Cerebellar cortex (tissue), 1 donor: ENCODE data around the gene C1QA.
"Not testable (repeated sequence)": the region's sequence is repeated elsewhere in the genome, so short reads cannot be mapped to it uniquely, and the experiment has no call there.

Experiments
- DNase-seq: peaks from one replicate; pipeline ENCODE4 v3.0.0-alpha.2; 2015; ENCODE audit warnings: low spot score

The C1QA gene

GRCh38 chr1:22641247-22641646 is 4.8 kb downstream of the C1QA start:
- no peak for DNase-seq

GRCh38 chr1:22641906-22642636 is 5.6 kb downstream of the C1QA start:
- DNase-seq, result peak; percentile 48

- DNase-seq, result no peak
Observed at GRCh38 chr1:22643381-22643780, 7.0 kb downstream of the C1QA start, which contains the start of gene C1QC. Gene C1QC (plus strand): TSS chr1:22643633. CDS start chr1:22644024, 391 bp downstream.

- DNase-seq, result no peak
Observed at GRCh38 chr1:22643928-22644327, 7.5 kb downstream of the C1QA start.

- DNase-seq, result no peak
Observed at GRCh38 chr1:22645931-22646330, 9.5 kb downstream of the C1QA start.

GRCh38 chr1:22646384-22646783 is 10.0 kb downstream of the C1QA start:
- DNase-seq, result no peak

GRCh38 chr1:22650089-22650693 is 13.8 kb downstream of the C1QA start:
- no peak for DNase-seq

- no peak for DNase-seq
Observed at GRCh38 chr1:22651941-22652856, 15.8 kb downstream of the C1QA start.

GRCh38 chr1:22652881-22653316 is 16.5 kb downstream of the C1QA start, which contains the start of gene C1QB:
Gene C1QB (plus strand): TSS chr1:22653236. CDS start chr1:22659463, 6,227 bp downstream.
- DNase-seq, result no peak

- no peak for DNase-seq
Observed at GRCh38 chr1:22654692-22655091, 18.3 kb downstream of the C1QA start.

GRCh38 chr1:22658385-22659163 is 22.1 kb downstream of the C1QA start:
- DNase-seq, result no peak

GRCh38 chr1:22660716-22661241 is 24.4 kb downstream of the C1QA start:
- DNase-seq, result no peak

- no peak for DNase-seq
Observed at GRCh38 chr1:22661880-22662279, 25.5 kb downstream of the C1QA start.

GRCh38 chr1:22662318-22662717 is 25.9 kb downstream of the C1QA start:
- DNase-seq, result peak; percentile 45

- DNase-seq, result no peak
Observed at GRCh38 chr1:22662986-22663408, 26.6 kb downstream of the C1QA start.

GRCh38 chr1:22665752-22666151 is 29.3 kb downstream of the C1QA start:
- DNase-seq, result peak; percentile 17

- no peak for DNase-seq
Observed at GRCh38 chr1:22666412-22666811, 30.0 kb downstream of the C1QA start.

- DNase-seq, result not testable (repeated sequence)
Observed at GRCh38 chr1:22668840-22669239, 32.4 kb downstream of the C1QA start.

- DNase-seq, result no peak
Observed at GRCh38 chr1:22670352-22670975, 34.0 kb downstream of the C1QA start.

GRCh38 chr1:22671999-22672398 is 35.6 kb downstream of the C1QA start:
- DNase-seq, result no peak
